B cell (primary cell): ENCODE measurements around the gene LYPLAL1.

Source experiments
- CTCF ChIP-seq: fragments of 200-600 bp; IDR thresholded peaks from one replicate; pipeline ENCODE4 v1.8.0; 2022; ENCODE audit warnings: antibody characterized with exemption, mild to moderate bottlenecking
- EZH2 ChIP-seq: IDR thresholded peaks from 2 replicates; pipeline ENCODE4 v1.6.1; 2012; ENCODE audit warnings: borderline replicate concordance, low read depth, mild to moderate bottlenecking, moderate library complexity, low read length; ENCODE audit not compliant: insufficient read depth, poor library complexity, severe bottlenecking

DNA sequence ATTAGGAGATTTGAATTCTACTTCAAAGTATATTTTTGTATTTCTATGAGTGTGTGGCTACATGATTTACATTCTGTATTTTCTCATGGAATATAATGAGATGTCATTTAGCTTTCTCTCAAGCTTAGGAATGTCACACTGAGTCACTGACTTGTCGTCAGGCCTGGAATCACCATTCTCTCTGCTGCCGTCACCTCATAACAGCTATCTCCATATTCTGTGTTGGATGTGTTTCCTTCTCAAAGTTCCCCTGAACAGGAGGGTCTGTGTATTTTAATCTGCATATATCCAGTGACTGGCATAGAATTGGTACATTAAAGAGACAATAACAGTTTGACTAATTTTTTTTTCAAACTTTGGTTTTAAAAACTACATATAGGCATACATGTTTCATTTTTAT is 35.9 kb downstream of the LYPLAL1 start:
- no peak for TF ChIP-seq CTCF
- no peak for TF ChIP-seq EZH2
